HepG2 (cell line): ENCODE data around the gene ELP5. TPM values are rescaled to one million over a fixed set of nuclear protein-coding genes. Genes with fewer than 3 reads are reported as not detected.

Experiments used
- KDM6A ChIP-seq: IDR thresholded peaks from 2 replicates; pipeline ENCODE4 v1.6.1; 2016; ENCODE audit warnings: low read depth
- LCORL ChIP-seq, 2 experiments: fragments of 450-650 bp in 1 of 2; sonication (generic) in 1 of 2; formaldehyde crosslinking in 1 of 2; IDR thresholded peaks; 2 replicates each; pipeline versions ENCODE4 v1.5.0 to v1.6.1; 2017 to 2020; ENCODE audit warnings: antibody characterized with exemption in 1 of 2, missing genetic modification reagents in 1 of 2
- RBM39 ChIP-seq: fragments of 200-400 bp; formaldehyde crosslinking; IDR thresholded peaks from one replicate; pipeline ENCODE4 v1.6.1; 2018; ENCODE audit warnings: antibody characterized with exemption, mild to moderate bottlenecking, low read depth, low read length; ENCODE audit not compliant: poor library complexity, severe bottlenecking
- SMAD9 ChIP-seq: sonication (generic); formaldehyde crosslinking; IDR thresholded peaks from 2 replicates; pipeline ENCODE4 v1.5.1; 2020; ENCODE audit warnings: mild to moderate bottlenecking, missing genetic modification reagents
- SMC3 ChIP-seq: IDR thresholded peaks from 2 replicates; pipeline ENCODE4 v1.6.1; 2011; ENCODE audit warnings: low read length, improper control_type of control experiment
- SP2 ChIP-seq: sonication (generic); formaldehyde crosslinking; IDR thresholded peaks from 2 replicates; pipeline ENCODE4 v1.5.1; 2020; ENCODE audit warnings: mild to moderate bottlenecking, missing genetic modification reagents
- STAG1 ChIP-seq: sonication (generic); formaldehyde crosslinking; IDR thresholded peaks from 2 replicates; pipeline ENCODE4 v1.4.0; 2020; ENCODE audit warnings: missing genetic modification reagents
- TCF12 ChIP-seq, 2 experiments: fragments of 450-650 bp in 1 of 2; sonication (generic) in 1 of 2; formaldehyde crosslinking in 1 of 2; IDR thresholded peaks; 2 replicates each; pipeline versions ENCODE4 v1.6.1 to v1.8.0; 2017 to 2022; ENCODE audit warnings: antibody characterized with exemption in 1 of 2, mild to moderate bottlenecking in 1 of 2, missing genetic modification reagents in 1 of 2, moderate library complexity in 1 of 2
- ZNF234 ChIP-seq: sonication (generic); formaldehyde crosslinking; conservative IDR thresholded peaks from 2 replicates; pipeline ENCODE4 v1.5.1; 2020; ENCODE audit warnings: mild to moderate bottlenecking, missing genetic modification reagents
- ZNF274 ChIP-seq: sonication (generic); formaldehyde crosslinking; IDR thresholded peaks from 2 replicates; pipeline ENCODE4 v1.5.1; 2020; ENCODE audit warnings: mild to moderate bottlenecking, missing genetic modification reagents
- polyA plus RNA-seq, 8 experiments: library from polyadenylated mRNA; depleted of rRNA in 3 of 8; stranded (reverse) in 7 of 8; unstranded in 1 of 8; fragments of >200 nt; fragmentation: Illumina TruSeq in 4 of 8; extraction: Trizol in 4 of 8; gene quantifications; 2 replicates each; pipeline versions ENCODE4 v1.2.1 to v1.2.3, GENCODE V29; 2011 to 2016; ENCODE audit warnings: low read depth in 4 of 8, missing spikeins in 1 of 8, mixed read lengths in 1 of 8; ENCODE audit not compliant: insufficient read depth in 1 of 8
- total RNA-seq, 5 experiments: library from RNA; depleted of rRNA; stranded (reverse); fragments of >200 nt; fragmentation: Illumina TruSeq; extraction: Trizol; gene quantifications; 2 replicates each; pipeline ENCODE4 v1.2.3, GENCODE V29; 2016; ENCODE audit warnings: low read depth in 1 of 5
- TF ChIP-seq, protein P1 (sequence below), 2 experiments: sonication (generic) in 1 of 2; formaldehyde crosslinking in 1 of 2; IDR thresholded peaks; 2 replicates each; pipeline versions ENCODE4 v1.6.1 to v1.9.0; 2014 to 2022; ENCODE audit warnings: antibody characterized with exemption in 1 of 2, borderline replicate concordance in 1 of 2, inconsistent platforms in 1 of 2, low read depth in 1 of 2, missing genetic modification reagents in 1 of 2
- TF ChIP-seq, protein P2 (sequence below): sonication (generic); formaldehyde crosslinking; IDR thresholded peaks from 2 replicates; pipeline ENCODE4 v1.5.0; 2020; ENCODE audit warnings: missing genetic modification reagents
- TF ChIP-seq, protein P3 (sequence below): IDR thresholded peaks from 2 replicates; pipeline ENCODE4 v1.6.1; 2016; ENCODE audit warnings: missing biosample characterization, missing genetic modification reagents, low read depth
- TF ChIP-seq, protein P4 (sequence below): sonication (generic); formaldehyde crosslinking; IDR thresholded peaks from 2 replicates; pipeline ENCODE4 v1.8.0; 2022; ENCODE audit warnings: missing genetic modification reagents, mild to moderate bottlenecking, borderline replicate concordance
- TF ChIP-seq, protein P5 (sequence below): sonication (generic); formaldehyde crosslinking; IDR thresholded peaks from 2 replicates; pipeline ENCODE4 v1.4.0; 2020; ENCODE audit warnings: low read depth, mild to moderate bottlenecking, missing genetic modification reagents

ELP5 gene
- total and polyA plus RNA-seq, 2 of the 13 experiments (the other 11 are each of a cell fraction or from before 2014, with no cell fraction given) = 67.6 to 69.8 TPM

DNA sequence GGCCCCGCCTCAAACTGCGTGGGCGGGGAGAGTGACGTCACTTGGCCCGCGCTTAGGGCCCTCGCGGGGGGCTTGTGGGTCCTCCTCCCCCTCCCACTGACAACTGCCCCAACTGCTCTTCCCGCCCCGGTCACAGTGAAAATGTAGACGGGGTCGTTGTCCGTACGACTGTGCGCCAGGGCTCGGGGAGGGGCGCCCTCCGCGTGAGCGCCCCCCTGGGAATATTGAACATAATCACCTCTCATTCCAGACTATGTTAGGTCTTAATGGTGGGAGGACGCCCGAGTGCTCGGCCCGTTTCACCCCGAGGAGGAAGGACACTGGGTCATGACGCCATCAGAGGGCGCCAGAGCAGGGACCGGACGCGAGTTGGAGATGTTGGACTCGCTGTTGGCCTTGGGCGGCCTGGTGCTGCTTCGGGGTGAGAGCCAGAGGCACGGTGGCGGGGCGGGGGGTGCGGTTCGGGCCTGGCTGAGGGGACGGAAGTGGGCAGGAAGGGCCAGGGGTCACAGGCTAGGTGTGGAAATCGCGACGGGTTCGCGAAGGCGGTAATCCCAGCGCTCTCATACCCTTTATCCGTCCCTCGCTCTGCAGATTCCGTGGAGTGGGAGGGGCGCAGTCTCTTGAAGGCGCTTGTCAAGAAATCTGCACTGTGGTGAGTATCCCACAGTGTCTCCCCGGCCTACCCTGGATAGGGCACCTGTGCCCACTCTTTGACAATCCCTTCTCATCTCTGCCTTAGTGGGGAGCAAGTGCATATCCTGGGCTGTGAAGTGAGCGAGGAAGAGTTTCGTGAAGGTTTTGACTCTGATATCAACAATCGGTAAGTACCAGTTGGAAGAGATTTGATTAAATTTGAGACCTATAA is at the start of gene ELP5 (continued):
- TF ChIP-seq, protein P1, sequence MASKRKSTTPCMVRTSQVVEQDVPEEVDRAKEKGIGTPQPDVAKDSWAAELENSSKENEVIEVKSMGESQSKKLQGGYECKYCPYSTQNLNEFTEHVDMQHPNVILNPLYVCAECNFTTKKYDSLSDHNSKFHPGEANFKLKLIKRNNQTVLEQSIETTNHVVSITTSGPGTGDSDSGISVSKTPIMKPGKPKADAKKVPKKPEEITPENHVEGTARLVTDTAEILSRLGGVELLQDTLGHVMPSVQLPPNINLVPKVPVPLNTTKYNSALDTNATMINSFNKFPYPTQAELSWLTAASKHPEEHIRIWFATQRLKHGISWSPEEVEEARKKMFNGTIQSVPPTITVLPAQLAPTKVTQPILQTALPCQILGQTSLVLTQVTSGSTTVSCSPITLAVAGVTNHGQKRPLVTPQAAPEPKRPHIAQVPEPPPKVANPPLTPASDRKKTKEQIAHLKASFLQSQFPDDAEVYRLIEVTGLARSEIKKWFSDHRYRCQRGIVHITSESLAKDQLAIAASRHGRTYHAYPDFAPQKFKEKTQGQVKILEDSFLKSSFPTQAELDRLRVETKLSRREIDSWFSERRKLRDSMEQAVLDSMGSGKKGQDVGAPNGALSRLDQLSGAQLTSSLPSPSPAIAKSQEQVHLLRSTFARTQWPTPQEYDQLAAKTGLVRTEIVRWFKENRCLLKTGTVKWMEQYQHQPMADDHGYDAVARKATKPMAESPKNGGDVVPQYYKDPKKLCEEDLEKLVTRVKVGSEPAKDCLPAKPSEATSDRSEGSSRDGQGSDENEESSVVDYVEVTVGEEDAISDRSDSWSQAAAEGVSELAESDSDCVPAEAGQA (IDR thresholded peaks at IDR 0.05; ENCODE audit: low read depth) = peak; percentile 82
- TF ChIP-seq, protein P1 (CRISPR knock-in tag; IDR thresholded peaks at IDR 0.05; ENCODE audit: borderline replicate concordance) = no peak
- no peak for TF ChIP-seq TCF12 (IDR thresholded peaks at IDR 0.05)
- TF ChIP-seq TCF12 (CRISPR knock-in tag; IDR thresholded peaks at IDR 0.05) = no peak
- TF ChIP-seq, protein P2, sequence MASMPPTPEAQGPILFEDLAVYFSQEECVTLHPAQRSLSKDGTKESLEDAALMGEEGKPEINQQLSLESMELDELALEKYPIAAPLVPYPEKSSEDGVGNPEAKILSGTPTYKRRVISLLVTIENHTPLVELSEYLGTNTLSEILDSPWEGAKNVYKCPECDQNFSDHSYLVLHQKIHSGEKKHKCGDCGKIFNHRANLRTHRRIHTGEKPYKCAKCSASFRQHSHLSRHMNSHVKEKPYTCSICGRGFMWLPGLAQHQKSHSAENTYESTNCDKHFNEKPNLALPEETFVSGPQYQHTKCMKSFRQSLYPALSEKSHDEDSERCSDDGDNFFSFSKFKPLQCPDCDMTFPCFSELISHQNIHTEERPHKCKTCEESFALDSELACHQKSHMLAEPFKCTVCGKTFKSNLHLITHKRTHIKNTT (CRISPR knock-in tag) = no peak
- peak; percentile 79 for TF ChIP-seq RBM39
- TF ChIP-seq SMC3 = peak; percentile 10; the same call in 1 of the 2 replicates
- TF ChIP-seq STAG1 = peak; percentile 65
- TF ChIP-seq ZNF274 = peak; percentile 39; the same call in 1 of the 2 replicates
- TF ChIP-seq, protein P3, sequence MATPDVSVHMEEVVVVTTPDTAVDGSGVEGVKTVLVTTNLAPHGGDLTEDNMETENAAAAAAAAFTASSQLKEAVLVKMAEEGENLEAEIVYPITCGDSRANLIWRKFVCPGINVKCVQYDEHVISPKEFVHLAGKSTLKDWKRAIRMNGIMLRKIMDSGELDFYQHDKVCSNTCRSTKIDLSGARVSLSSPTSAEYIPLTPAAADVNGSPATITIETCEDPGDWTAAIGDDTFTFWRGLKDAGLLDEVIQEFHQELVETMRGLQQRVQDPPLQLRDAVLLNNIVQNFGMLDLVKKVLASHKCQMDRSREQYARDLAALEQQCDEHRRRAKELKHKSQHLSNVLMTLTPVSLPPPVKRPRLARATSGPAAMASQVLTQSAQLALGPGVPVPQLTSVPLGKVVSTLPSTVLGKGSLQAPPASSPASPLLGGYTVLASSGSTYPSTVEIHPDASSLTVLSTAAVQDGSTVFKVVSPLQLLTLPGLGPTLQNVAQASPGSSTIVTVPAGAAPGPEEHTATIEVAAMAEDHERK (CRISPR knock-in tag) = no peak
- TF ChIP-seq, protein P4, sequence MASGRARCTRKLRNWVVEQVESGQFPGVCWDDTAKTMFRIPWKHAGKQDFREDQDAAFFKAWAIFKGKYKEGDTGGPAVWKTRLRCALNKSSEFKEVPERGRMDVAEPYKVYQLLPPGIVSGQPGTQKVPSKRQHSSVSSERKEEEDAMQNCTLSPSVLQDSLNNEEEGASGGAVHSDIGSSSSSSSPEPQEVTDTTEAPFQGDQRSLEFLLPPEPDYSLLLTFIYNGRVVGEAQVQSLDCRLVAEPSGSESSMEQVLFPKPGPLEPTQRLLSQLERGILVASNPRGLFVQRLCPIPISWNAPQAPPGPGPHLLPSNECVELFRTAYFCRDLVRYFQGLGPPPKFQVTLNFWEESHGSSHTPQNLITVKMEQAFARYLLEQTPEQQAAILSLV = no peak; the same call in 1 of the 2 replicates
- peak; percentile 84; the same call in 1 of the 2 replicates for TF ChIP-seq ZNF234 (CRISPR knock-in tag)
- TF ChIP-seq LCORL (IDR thresholded peaks at IDR 0.05) = no peak
- TF ChIP-seq LCORL (CRISPR knock-in tag; IDR thresholded peaks at IDR 0.05) = peak; percentile 79
- no peak for TF ChIP-seq SMAD9 (CRISPR knock-in tag)
- TF ChIP-seq, protein P5, sequence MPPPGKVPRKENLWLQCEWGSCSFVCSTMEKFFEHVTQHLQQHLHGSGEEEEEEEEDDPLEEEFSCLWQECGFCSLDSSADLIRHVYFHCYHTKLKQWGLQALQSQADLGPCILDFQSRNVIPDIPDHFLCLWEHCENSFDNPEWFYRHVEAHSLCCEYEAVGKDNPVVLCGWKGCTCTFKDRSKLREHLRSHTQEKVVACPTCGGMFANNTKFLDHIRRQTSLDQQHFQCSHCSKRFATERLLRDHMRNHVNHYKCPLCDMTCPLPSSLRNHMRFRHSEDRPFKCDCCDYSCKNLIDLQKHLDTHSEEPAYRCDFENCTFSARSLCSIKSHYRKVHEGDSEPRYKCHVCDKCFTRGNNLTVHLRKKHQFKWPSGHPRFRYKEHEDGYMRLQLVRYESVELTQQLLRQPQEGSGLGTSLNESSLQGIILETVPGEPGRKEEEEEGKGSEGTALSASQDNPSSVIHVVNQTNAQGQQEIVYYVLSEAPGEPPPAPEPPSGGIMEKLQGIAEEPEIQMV (CRISPR knock-in tag) = peak; percentile 62; the same call in 1 of the 2 replicates
- no peak for TF ChIP-seq KDM6A
- peak; percentile 48; the same call in 1 of the 2 replicates for TF ChIP-seq SP2 (CRISPR knock-in tag)
